HFF-Myc (cell line): ENCODE measurements around the gene CEP131.

Experiments
- DNase-seq: peaks from one replicate; pipeline ENCODE4 v3.0.0-alpha.2; 2011; ENCODE audit warnings: low read depth; ENCODE audit errors: extremely low read depth
- H3K4me3 ChIP-seq: replicated peaks from 2 replicates; pipeline ENCODE4 v1.5.1; 2011; ENCODE audit warnings: low read depth, mild to moderate bottlenecking, control low read depth, low read length
- TF ChIP-seq, protein P1 (sequence below): IDR thresholded peaks from 2 replicates; pipeline ENCODE4 v1.5.1; 2012; ENCODE audit warnings: mild to moderate bottlenecking, low read depth, low read length, control low read depth; ENCODE audit errors: missing control alignments

Gene CEP131

DNA sequence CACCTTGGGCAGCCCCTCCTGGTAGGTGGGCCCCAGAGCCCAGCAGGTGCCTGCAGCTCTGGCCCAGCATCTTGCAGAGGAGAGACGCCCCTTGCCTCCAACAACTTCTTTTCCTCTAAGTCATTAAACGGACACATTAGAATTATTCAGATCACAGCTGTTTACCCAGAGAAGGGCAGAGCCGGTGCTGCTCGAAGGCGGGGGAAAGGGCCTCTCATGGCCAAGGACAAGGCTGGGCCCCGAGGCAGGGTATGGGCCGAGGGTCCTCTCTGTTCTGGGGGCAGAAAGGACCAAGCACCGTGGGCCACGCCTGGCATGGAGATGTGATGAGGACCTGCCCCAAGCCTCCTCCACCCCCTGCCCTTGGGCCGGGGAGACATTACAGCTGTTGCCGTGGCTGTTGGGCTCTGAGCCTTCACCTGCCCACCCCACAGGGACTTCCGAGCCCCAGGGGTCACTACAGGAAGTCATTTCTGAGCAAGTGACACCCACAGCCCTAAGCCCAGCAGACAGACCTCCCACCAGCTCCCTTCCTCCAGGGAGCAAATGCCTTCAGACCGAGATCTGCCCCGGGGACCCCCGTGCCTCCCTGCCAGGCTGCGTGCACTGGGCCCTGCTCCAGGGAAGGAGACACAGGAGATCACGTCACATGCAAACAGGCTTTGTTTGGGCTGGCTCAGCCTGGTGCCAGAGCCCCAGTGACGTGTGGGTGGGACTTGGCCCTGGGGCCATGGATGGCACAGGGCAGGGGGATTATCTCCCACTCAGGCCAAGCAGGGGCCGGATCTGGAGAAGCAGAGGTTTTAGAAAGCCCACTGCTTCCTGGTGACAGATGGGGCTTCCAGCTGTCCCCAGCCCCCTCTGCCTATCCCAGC is 58.2 kb downstream of the CEP131 start:
- H3K4me3 ChIP-seq = no peak overlapping the region
- DNase-seq = no peak
- TF ChIP-seq, protein P1, sequence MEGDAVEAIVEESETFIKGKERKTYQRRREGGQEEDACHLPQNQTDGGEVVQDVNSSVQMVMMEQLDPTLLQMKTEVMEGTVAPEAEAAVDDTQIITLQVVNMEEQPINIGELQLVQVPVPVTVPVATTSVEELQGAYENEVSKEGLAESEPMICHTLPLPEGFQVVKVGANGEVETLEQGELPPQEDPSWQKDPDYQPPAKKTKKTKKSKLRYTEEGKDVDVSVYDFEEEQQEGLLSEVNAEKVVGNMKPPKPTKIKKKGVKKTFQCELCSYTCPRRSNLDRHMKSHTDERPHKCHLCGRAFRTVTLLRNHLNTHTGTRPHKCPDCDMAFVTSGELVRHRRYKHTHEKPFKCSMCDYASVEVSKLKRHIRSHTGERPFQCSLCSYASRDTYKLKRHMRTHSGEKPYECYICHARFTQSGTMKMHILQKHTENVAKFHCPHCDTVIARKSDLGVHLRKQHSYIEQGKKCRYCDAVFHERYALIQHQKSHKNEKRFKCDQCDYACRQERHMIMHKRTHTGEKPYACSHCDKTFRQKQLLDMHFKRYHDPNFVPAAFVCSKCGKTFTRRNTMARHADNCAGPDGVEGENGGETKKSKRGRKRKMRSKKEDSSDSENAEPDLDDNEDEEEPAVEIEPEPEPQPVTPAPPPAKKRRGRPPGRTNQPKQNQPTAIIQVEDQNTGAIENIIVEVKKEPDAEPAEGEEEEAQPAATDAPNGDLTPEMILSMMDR = no peak

DNA sequence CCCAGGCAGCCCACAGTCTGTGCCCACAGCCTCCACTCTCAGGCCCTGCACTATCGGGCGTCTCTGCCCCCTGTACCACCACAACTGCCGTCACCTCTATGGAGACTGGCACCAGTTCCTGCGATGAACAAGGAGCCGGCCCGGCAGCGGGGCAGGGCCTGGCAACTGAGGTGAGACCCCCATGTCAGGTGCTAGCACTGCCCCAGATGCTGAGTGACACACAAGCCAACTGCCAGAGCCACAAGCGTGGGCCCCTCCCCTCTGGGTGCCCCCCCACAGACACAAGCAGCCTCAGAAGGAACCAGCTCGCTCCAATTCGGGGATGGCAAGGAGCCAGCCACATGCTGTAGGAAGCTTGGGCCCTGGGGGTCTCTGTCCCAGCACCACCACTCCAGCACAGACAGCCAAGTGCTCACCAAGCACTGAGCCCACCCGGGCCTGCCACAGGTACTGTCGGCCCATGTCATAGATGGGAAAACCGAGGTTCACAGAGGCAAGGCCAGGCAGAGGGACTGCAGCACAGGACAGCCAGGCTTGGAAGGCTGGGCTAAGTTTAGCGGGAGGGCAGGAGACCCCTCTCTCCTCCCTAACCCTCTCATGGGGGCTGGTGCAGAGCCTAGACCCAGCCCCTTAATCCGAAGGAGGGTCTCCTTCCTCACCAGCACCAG is 58.9 kb downstream of the CEP131 start:
- TF ChIP-seq, protein P1 = no peak
- DNase-seq = no peak
- H3K4me3 ChIP-seq = no peak overlapping the region

DNA sequence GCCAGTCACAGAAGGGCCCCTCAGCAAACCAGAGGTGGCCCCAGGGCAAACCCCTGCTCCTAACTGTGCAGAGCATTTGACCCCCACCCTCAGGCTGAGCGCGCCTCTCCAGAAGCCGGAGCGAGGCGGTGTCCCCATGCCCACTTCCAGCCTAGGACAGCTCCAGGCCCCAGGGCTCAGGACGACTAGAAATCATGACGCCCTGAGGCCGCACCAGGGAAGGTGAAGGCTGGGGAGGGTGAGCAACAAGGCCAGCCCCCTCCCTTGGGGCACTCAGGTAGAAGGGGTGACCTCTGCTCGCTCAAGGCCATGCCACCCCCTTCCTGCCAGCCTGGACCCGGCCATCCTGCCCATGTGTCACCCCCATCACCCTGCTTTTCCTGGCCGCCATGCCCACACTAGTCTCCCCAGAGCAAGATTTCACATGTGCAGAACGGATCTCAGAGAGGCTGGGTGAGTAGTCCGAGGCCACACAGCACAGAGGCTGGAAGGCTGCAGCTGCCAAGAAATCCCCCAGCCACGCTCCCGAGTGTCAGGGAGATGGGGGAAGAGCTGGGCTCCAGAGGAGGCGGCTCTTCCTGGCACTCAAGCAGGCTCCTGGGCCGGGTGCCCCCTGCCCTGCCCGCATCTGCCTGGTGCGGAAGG is 59.6 kb downstream of the CEP131 start:
- TF ChIP-seq, protein P1 = no peak
- H3K4me3 ChIP-seq = no peak overlapping the region

DNA sequence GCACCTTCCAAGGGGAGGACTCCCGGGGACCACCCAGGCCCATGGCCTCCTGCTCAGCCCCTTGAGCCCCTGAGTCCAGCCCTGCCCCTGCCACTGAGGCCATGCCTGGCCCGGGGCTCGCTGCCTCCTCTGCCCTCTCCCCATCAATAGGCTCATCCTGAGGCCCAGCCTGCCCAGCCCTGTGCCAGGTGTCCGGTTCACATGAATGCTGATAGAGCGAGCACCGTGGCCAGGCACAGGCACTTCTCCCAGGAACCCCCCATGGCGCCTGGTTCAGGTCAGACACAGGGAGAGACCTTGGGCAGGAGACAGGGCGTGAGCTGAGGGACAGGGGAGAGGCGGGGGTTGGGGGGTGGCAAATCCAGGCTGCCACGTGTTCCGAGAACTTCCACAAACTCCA is 60.3 kb downstream of the CEP131 start:
- DNase-seq = no peak
- no peak overlapping the region for H3K4me3 ChIP-seq
- TF ChIP-seq, protein P1 = no peak

More for the DNA sequence above, 59.6 kb downstream of the CEP131 start:
- no peak for DNase-seq

DNA sequence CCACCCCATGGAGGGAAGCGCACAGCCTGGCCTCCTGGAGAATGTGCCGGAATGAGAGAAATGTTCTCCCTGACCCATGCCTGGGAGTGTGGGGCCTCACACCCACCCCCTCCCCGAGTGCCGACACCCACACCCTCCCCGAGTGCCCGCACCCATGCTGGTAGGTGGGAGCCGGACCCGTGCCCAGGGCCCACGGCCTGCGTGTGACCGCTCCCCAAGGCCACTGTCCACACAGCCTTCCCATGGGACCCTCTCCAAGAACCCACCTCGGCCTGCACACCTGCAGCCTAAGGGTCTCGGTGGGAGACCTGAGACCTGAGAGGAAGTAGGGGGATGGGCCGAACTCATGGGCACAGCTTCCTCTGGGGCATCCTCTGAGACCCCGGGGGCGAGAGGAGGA is 60.8 kb downstream of the CEP131 start:
- TF ChIP-seq, protein P1 = no peak
- no peak overlapping the region for H3K4me3 ChIP-seq
- DNase-seq = no peak

DNA sequence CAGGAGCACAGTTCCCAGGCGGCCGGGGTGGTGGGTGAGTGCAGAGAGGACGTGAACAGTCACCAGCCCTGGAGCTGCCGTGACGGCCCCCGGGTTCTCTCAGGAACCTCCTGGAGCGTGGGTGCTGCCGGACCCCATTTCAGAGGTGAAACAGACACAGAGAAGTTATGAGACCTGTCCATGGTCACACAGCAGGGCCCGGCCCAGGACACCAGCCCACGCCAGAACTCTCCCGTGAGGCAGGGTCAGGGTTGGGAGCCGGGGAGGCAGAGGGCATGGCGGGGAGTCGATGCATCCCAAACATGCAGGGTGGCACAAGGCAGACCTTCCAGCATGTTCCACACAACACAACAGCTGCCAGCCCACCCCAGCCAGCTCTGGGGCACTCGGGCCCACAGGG is 61.2 kb downstream of the CEP131 start:
- DNase-seq = no peak
- TF ChIP-seq, protein P1 = no peak
- no peak overlapping the region for H3K4me3 ChIP-seq
